GM10266 (cell line): ENCODE data around the gene BBS5.
A peak's percentile ranks its signal among the peaks of the same experiment; 100 is the strongest.
"Not testable (repeated sequence)": the region's sequence is repeated elsewhere in the genome, so short reads cannot be mapped to it uniquely, and the experiment has no call there.

Source experiments
- DNase-seq: peaks from one replicate; pipeline ENCODE4 v3.0.0; 2012; ENCODE audit errors: extremely low spot score
- TF ChIP-seq, protein P1 (sequence below): IDR thresholded peaks from 2 replicates; pipeline ENCODE4 v1.5.1; 2012; ENCODE audit warnings: mild to moderate bottlenecking, low read depth; ENCODE audit not compliant: control insufficient read depth, insufficient read depth; ENCODE audit errors: missing control alignments

The BBS5 gene

GRCh38 chr2:169479257-169480078, at the start of gene BBS5:
BBS5 (plus strand) TSS chr2:169479494; CDS start chr2:169479554, 60 bp downstream.
- DNase-seq: peak; percentile 81
- TF ChIP-seq, protein P1, sequence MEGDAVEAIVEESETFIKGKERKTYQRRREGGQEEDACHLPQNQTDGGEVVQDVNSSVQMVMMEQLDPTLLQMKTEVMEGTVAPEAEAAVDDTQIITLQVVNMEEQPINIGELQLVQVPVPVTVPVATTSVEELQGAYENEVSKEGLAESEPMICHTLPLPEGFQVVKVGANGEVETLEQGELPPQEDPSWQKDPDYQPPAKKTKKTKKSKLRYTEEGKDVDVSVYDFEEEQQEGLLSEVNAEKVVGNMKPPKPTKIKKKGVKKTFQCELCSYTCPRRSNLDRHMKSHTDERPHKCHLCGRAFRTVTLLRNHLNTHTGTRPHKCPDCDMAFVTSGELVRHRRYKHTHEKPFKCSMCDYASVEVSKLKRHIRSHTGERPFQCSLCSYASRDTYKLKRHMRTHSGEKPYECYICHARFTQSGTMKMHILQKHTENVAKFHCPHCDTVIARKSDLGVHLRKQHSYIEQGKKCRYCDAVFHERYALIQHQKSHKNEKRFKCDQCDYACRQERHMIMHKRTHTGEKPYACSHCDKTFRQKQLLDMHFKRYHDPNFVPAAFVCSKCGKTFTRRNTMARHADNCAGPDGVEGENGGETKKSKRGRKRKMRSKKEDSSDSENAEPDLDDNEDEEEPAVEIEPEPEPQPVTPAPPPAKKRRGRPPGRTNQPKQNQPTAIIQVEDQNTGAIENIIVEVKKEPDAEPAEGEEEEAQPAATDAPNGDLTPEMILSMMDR: peak; percentile 60

- DNase-seq: not testable (repeated sequence)
Measured at GRCh38 chr2:169431772-169432171, 47.5 kb upstream of the BBS5 start.

- DNase-seq: not testable (repeated sequence)
Measured at GRCh38 chr2:169434236-169434635, 45.1 kb upstream of the BBS5 start.

- no peak for DNase-seq
- TF ChIP-seq, protein P1: no peak
Measured at GRCh38 chr2:169438466-169439072, 40.7 kb upstream of the BBS5 start.

DNA sequence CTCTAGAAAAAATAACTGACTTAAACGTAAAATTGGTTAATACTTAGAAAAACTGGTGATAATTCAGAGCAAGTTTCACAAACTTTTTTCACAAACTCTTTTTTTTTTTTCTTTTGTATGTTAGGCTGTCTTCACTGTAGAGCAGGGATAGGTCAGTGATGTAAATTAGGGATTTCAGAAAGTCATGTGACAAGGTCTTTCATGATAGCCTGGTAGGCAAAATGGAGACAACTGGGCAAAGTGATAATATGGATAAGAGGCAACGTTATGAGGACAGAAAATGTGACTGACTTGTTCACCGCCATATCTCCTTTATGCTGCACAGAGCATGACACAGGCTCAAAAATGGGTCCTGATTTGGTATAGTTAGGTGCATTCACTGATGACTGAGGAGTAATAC, 39.4 kb upstream of the BBS5 start:
- DNase-seq: no peak

DNA sequence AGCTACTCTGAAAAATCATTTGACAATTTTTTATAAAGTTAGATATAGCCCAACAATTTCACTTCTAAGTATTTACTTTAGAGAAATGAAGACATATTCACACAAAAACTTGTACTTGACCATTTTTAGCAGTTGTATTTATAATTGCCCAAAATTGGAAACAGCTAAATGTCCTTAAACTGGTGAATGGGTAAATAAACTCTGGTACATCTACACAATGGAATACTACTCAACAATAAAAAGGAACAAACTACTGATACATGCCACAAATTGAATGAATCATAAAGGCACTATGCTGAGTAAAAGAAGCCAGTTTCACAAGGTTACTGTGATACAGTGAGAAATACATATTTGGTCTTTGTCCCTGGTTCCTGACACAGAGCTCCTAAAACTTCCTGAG, 32.8 kb upstream of the BBS5 start:
- TF ChIP-seq, protein P1: no peak
- no peak for DNase-seq

More for the DNA sequence above, 39.4 kb upstream of the BBS5 start:
- TF ChIP-seq, protein P1: no peak

DNA sequence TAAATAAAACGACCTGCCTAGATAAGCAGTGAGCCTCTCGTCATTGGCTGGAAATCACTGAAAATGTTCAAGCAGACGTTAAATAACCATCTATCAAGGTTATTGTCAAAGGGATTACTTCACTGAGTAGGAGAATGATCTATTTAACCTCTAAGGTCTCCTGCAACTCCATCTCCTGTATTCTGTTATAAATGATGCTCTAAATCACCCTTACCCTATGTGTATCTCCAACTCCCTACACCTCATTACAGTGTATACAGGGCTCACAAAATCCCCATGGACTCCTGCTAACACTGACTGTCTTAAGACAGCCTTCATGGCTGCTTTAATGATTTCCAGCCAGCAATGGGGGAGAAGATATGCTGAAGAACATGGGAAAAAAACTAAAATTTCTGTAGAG, 31.0 kb upstream of the BBS5 start:
- TF ChIP-seq, protein P1: no peak
- DNase-seq: no peak

DNA sequence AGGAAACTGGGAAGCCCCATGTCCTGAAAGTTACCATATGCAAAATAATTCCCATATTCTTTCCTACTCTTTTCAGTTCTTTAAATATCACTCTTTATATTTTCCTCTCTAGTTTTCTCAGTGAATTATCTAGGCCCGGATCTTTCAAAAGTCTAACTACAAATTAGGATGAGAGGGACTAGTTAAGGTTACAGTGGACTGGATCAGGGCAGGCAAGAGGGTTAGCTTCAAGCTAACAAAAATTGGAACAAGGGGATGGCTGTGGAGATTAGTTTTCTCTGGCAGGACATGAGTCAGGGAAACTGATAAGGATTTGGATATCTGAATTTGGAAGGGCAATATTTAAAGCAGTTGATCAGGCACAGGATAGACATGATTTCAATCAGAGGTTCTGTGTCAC, 30.4 kb upstream of the BBS5 start:
- TF ChIP-seq, protein P1: no peak
- no peak for DNase-seq
